IMR-90 (cell line): Measurements from ENCODE around the gene NOP14. TPM values are rescaled to one million over a fixed set of nuclear protein-coding genes. Genes with fewer than 3 reads are reported as not detected.

Source experiments
- ATAC-seq: fragments of 200-7000 bp; cut with Tn5 transposase; 2 replicates; pipeline ENCODE4 v1.9.1; 2020; ENCODE audit warnings: low read depth, mild to moderate bottlenecking, moderate library complexity
- Bru-seq: library from RNA; stranded (reverse); fragments of 400-500 nt; gene quantifications from one replicate; lab custom pipeline; 2021; lab: Mats Ljungman, UMichigan
- BruChase-seq, 2 experiments: library from RNA; stranded (reverse); fragments of 400-500 nt; gene quantifications; one replicate each; lab custom pipeline; 2021; lab: Mats Ljungman, UMichigan
- BruUV-seq: library from RNA; stranded (reverse); fragments of 400-500 nt; replicated peaks from 2 replicates; lab custom pipeline; 2021; lab: Mats Ljungman, UMichigan
- CTCF ChIA-PET: fragments of 300-600 bp; formaldehyde crosslinking; extraction: SDS; loops from one replicate; lab custom pipeline; 2021; ENCODE audit warnings: antibody characterized with exemption; lab: Yijun Ruan, JAX
- POLR2A ChIA-PET: fragments of 300-600 bp; sonication (Branson Sonifier 250); formaldehyde crosslinking; loops from one replicate; lab custom pipeline; 2022; ENCODE audit warnings: antibody characterized with exemption; ENCODE audit not compliant: unreplicated experiment; lab: Charles Lee
- DNase-seq: peaks from one replicate; pipeline ENCODE4 v3.0.0; 2013
- H2AFZ ChIP-seq: replicated peaks from 2 replicates; pipeline ENCODE3; 2013; ENCODE audit warnings: low read length, mild to moderate bottlenecking; ENCODE audit not compliant: poor library complexity
- H2AK5ac ChIP-seq: 2 replicates; pipeline ENCODE4 v1.6.1; 2013; ENCODE audit warnings: low read depth, low read length, inconsistent platforms
- H2AK9ac ChIP-seq: replicated peaks from 2 replicates; pipeline ENCODE3; 2013; ENCODE audit warnings: mild to moderate bottlenecking, low read depth, low read length, moderate library complexity; ENCODE audit not compliant: poor library complexity
- H2BK120ac ChIP-seq: 2 replicates; pipeline ENCODE4 v1.6.1; 2013; ENCODE audit warnings: low read depth, low read length, inconsistent platforms
- H2BK15ac ChIP-seq: 3 replicates; pipeline ENCODE4 v1.6.1; 2013; ENCODE audit warnings: low read depth, low read length, inconsistent platforms
- H2BK20ac ChIP-seq: 2 replicates; pipeline ENCODE4 v1.6.1; 2013; ENCODE audit warnings: low read depth, mild to moderate bottlenecking, inconsistent platforms, low read length, moderate library complexity
- H2BK5ac ChIP-seq: 2 replicates; pipeline ENCODE4 v1.6.1; 2013; ENCODE audit warnings: mild to moderate bottlenecking, low read depth, low read length, inconsistent platforms; ENCODE audit not compliant: poor library complexity, severe bottlenecking
- H3K14ac ChIP-seq: replicated peaks from 2 replicates; pipeline ENCODE4 v1.6.1; 2013; ENCODE audit warnings: low read depth, low read length, inconsistent platforms
- H3K18ac ChIP-seq: 2 replicates; pipeline ENCODE4 v1.6.1; 2013; ENCODE audit warnings: low read depth, low read length, control low read depth
- H3K23ac ChIP-seq: 2 replicates; pipeline ENCODE4 v1.6.1; 2013; ENCODE audit warnings: low read depth, low read length, inconsistent platforms
- H3K27ac ChIP-seq: 2 replicates; pipeline ENCODE4 v1.5.1; 2013; ENCODE audit warnings: mild to moderate bottlenecking, control low read depth, low read length; ENCODE audit not compliant: insufficient read depth
- H3K27me3 ChIP-seq: 2 replicates; pipeline ENCODE4 v1.6.1; 2013; ENCODE audit warnings: low read length; ENCODE audit not compliant: control insufficient read depth, insufficient read depth
- H3K36me3 ChIP-seq: 2 replicates; pipeline ENCODE4 v1.6.1; 2013; ENCODE audit warnings: low read length, mixed read lengths; ENCODE audit not compliant: control insufficient read depth, insufficient read depth
- H3K4ac ChIP-seq: 2 replicates; pipeline ENCODE4 v1.6.1; 2013; ENCODE audit warnings: low read depth, low read length, inconsistent platforms
- H3K4me1 ChIP-seq: 2 replicates; pipeline ENCODE4 v1.6.1; 2013; ENCODE audit warnings: low read length, mixed read lengths; ENCODE audit not compliant: control insufficient read depth, insufficient read depth
- H3K4me2 ChIP-seq: 2 replicates; pipeline ENCODE4 v1.6.1; 2013; ENCODE audit warnings: low read depth, mild to moderate bottlenecking, control low read depth, low read length, moderate library complexity
- H3K4me3 ChIP-seq: 2 replicates; pipeline ENCODE4 v1.5.1; 2013; ENCODE audit warnings: low read depth, mild to moderate bottlenecking, control low read depth, low read length, moderate library complexity; ENCODE audit not compliant: insufficient read depth
- H3K56ac ChIP-seq: 2 replicates; pipeline ENCODE4 v1.6.1; 2013; ENCODE audit warnings: low read length, inconsistent platforms; ENCODE audit not compliant: insufficient read depth; ENCODE audit errors: extremely low read depth
- H3K79me1 ChIP-seq, 2 experiments: 2 replicates each; pipeline ENCODE4 v1.6.1; 2013; ENCODE audit warnings: low read length in 2 of 2, inconsistent platforms in 1 of 2, low read depth in 1 of 2
- H3K9ac ChIP-seq: 2 replicates; pipeline ENCODE4 v1.6.1; 2013; ENCODE audit warnings: low read depth, low read length, control low read depth
- H3K9me1 ChIP-seq: 2 replicates; pipeline ENCODE4 v1.6.1; 2013; ENCODE audit warnings: low read length, inconsistent platforms; ENCODE audit not compliant: insufficient read depth
- H3K9me3 ChIP-seq: 2 replicates; pipeline ENCODE4 v1.6.1; 2013; ENCODE audit warnings: low read length; ENCODE audit not compliant: control insufficient read depth, insufficient read depth
- H4K20me1 ChIP-seq: 2 replicates; pipeline ENCODE4 v1.6.1; 2013; ENCODE audit warnings: low read length, inconsistent platforms; ENCODE audit not compliant: insufficient read depth
- H4K5ac ChIP-seq: 2 replicates; pipeline ENCODE4 v1.6.1; 2013; ENCODE audit warnings: mild to moderate bottlenecking, low read depth, low read length, control low read depth
- H4K8ac ChIP-seq, 2 experiments: 2 replicates each; pipeline ENCODE4 v1.6.1; 2013; ENCODE audit warnings: low read depth in 2 of 2, low read length in 2 of 2, control low read depth in 1 of 2, inconsistent platforms in 1 of 2
- H4K91ac ChIP-seq: 2 replicates; pipeline ENCODE4 v1.6.1; 2013; ENCODE audit warnings: low read depth, low read length, inconsistent platforms; ENCODE audit not compliant: insufficient read depth
- CEBPB ChIP-seq: IDR thresholded peaks from 2 replicates; pipeline ENCODE4 v1.6.1; 2012; ENCODE audit warnings: low read depth, low read length, improper control_type of control experiment
- CHD1 ChIP-seq: IDR thresholded peaks from 2 replicates; pipeline ENCODE4 v1.6.1; 2012; ENCODE audit warnings: low read depth, low read length, improper control_type of control experiment
- CTCF ChIP-seq: conservative IDR thresholded peaks from 2 replicates; pipeline ENCODE4 v1.5.1; 2012; ENCODE audit warnings: mild to moderate bottlenecking, low read depth, low read length, improper control_type of control experiment
- MAFK ChIP-seq: IDR thresholded peaks from 2 replicates; pipeline ENCODE4 v1.6.1; 2012; ENCODE audit warnings: low read depth, low read length, improper control_type of control experiment
- MAZ ChIP-seq: IDR thresholded peaks from 2 replicates; pipeline ENCODE4 v1.6.1; 2012; ENCODE audit warnings: low read depth, mild to moderate bottlenecking, low read length, improper control_type of control experiment, moderate library complexity, borderline replicate concordance
- MXI1 ChIP-seq: IDR thresholded peaks from 2 replicates; pipeline ENCODE4 v1.6.1; 2012; ENCODE audit warnings: low read depth, mild to moderate bottlenecking, low read length, moderate library complexity, borderline replicate concordance
- NFE2L2 ChIP-seq: fragments of 150-350 bp; IDR thresholded peaks from 2 replicates; pipeline ENCODE4 v1.6.1; 2016; ENCODE audit warnings: low read depth, mild to moderate bottlenecking, low read length
- RCOR1 ChIP-seq: IDR thresholded peaks from 2 replicates; pipeline ENCODE4 v1.6.1; 2012; ENCODE audit warnings: mild to moderate bottlenecking, low read length, improper control_type of control experiment; ENCODE audit not compliant: insufficient replicate concordance
- RFX5 ChIP-seq: IDR thresholded peaks from 2 replicates; pipeline ENCODE4 v1.8.0; 2012; ENCODE audit warnings: low read depth, mild to moderate bottlenecking, low read length, moderate library complexity
- SMC3 ChIP-seq: fragments of 150-350 bp; IDR thresholded peaks from 2 replicates; pipeline ENCODE4 v1.6.1; 2016; ENCODE audit warnings: low read depth, mild to moderate bottlenecking, antibody characterized with exemption, low read length, moderate library complexity
- whole genome bisulfite sequencing, 2 experiments: methylation state at CpG; one replicate each; pipeline versions ENCODE4 v1.1.5 to v1.1.7; 2013; ENCODE audit warnings: missing lambda C conversion rate in 2 of 2; ENCODE audit not compliant: insufficient read length in 1 of 2; ENCODE audit errors: extremely low coverage in 2 of 2; 5-methylcytosine and 5-hydroxymethylcytosine counted together
- dilution Hi-C: fragments of 300-500 bp; cut with HindIII; formaldehyde crosslinking; loops from one replicate; pipeline ENCODE4 v1.14.3; 2018; ENCODE audit warnings: low sequenced_read_pairs; ENCODE audit not compliant: unreplicated experiment
- in situ Hi-C: fragments of 300-500 bp; cut with MboI; formaldehyde crosslinking; loops from 3 replicates; pipeline ENCODE4 v1.14.3; 2019; ENCODE audit warnings: low sequenced_read_pairs, inconsistent platforms, mixed read lengths
- intact Hi-C: fragments of 100-400 bp; cut with micrococcal nuclease; formaldehyde crosslinking; loops from 2 replicates; pipeline ENCODE4 v1.10.0; 2022
- long read RNA-seq: library from polyadenylated mRNA; unstranded; transcript quantifications from one replicate; pipeline ENCODE4 v2.0.0, GENCODE V29; 2021; ENCODE audit not compliant: unreplicated experiment
- polyA plus RNA-seq, 3 experiments: library from polyadenylated mRNA; depleted of rRNA; stranded (reverse); fragments of >200 nt; gene quantifications; 2 replicates each; pipeline ENCODE4 v1.2.3, GENCODE V29; 2012; ENCODE audit warnings: low replicate concordance in 1 of 3
- total RNA-seq: library from RNA; depleted of rRNA; stranded (reverse); fragments of >200 nt; gene quantifications from 2 replicates; pipeline ENCODE4 v1.2.3, GENCODE V29; 2012; rRNA removed
- TF ChIP-seq, protein P1 (sequence below): fragments of 150-350 bp; IDR thresholded peaks from 2 replicates; pipeline ENCODE4 v1.6.1; 2017; ENCODE audit warnings: mild to moderate bottlenecking, antibody characterized with exemption, low read length, low read depth

NOP14 gene
- total RNA-seq: 10.9 and 19.2 TPM in 2 replicates
- polyA plus RNA-seq (2012; rRNA removed): 11.3 and 12.6 TPM in 2 replicates
- 5.4 and 8.4 TPM in 2 replicates for polyA plus RNA-seq (2012; cell fraction: cytosol; rRNA removed)
- polyA plus RNA-seq (2012; cell fraction: nucleus; rRNA removed; ENCODE audit: low replicate concordance): 6.7 and 10.4 TPM in 2 replicates
- percentile 72 among the genes with signal in this experiment for Bru-seq, nascent RNA
- percentile 72 among the genes with signal in this experiment for BruChase-seq, experiment 1, labeled RNA remaining after a 6-hour chase
- BruChase-seq, experiment 2, labeled RNA remaining after a 2-hour chase: percentile 64 among the genes with signal in this experiment
- long read RNA-seq, transcript NOP14-203 (18 exons, 3,538 nt): major isoform, 9 of 18 reads
- long read RNA-seq, partial matches to known transcripts: 4 of 18 reads
- long read RNA-seq, other reads (novel, unspliced or antisense): 4 of 18 reads

- peak; percentile 98 for DNase-seq
- peak; percentile 94 for ATAC-seq
- Histone ChIP-seq H3K27me3 (no peaks in the 10 kb centered on the region), H3K9me1 (peaks cover 11% of the 10 kb centered on the region), H3K36me3 (peaks cover 2% of the 10 kb centered on the region; the same call in 1 of the 2 replicates), H4K91ac (peak within 1 kb of the TSS; percentile 75), H3K9me3 (no peaks in the 10 kb centered on the region), H3K27ac (peak within 1 kb of the TSS; percentile 72), H2AFZ (peak within 1 kb of the TSS; percentile 99), H3K4ac (peak within 1 kb of the TSS; percentile 50), H3K4me3 (peak within 1 kb of the TSS; percentile 87), H2AK9ac (peak within 1 kb of the TSS; percentile 90), H4K5ac (peak within 1 kb of the TSS; percentile 61; the same call in 1 of the 2 replicates), H2AK5ac (peak within 1 kb of the TSS; percentile 66), H3K56ac (peak within 1 kb of the TSS; percentile 37; the same call in 1 of the 2 replicates), H3K23ac (peak within 1 kb of the TSS; percentile 70), H3K4me1 (peaks cover 13% of the 10 kb centered on the region), H3K9ac (peak within 1 kb of the TSS; percentile 82), H3K14ac (peak within 1 kb of the TSS; percentile 53), H3K18ac (no peak within 1 kb of the TSS), H2BK120ac (no peak within 1 kb of the TSS), H4K20me1 (peaks cover 26% of the 10 kb centered on the region), H3K4me2 (peak within 1 kb of the TSS; percentile 99), H3K79me1 (peaks cover 20 to 45% of the 10 kb centered on the region in 2 experiments), H2BK15ac (no peak within 1 kb of the TSS), H2BK20ac (no peak within 1 kb of the TSS), H4K8ac (peak within 1 kb of the TSS; percentile 76 to 82), H2BK5ac (peak within 1 kb of the TSS; percentile 68)
- no TSS peak for BruUV-seq
- 1% methylated on average over 40 of the region's 105 CpGs; no CpG with 5 or more reads in 1 of the 2 experiments for WGBS, 2 experiments
- POLR2A ChIA-PET: interaction anchor here (0.6 kb wide), 1 partner anchor 11 kb away, joined by 3 read pairs; no protein-coding TSS in a partner anchor
- CTCF ChIA-PET: interaction anchor here (0.6 to 2.3 kb wide), 4 partner anchors 9 to 522 kb away, joined by 3 to 12 read pairs (median 4); no protein-coding TSS in a partner anchor
- in situ Hi-C loops (no loop called here), dilution Hi-C loops (no loop called here), intact Hi-C loops (loop anchor here (1.0 kb wide), 1 partner anchor 74 kb away; no protein-coding TSS in a partner anchor)
- TF ChIP-seq RCOR1 (no peak), NFE2L2 (no peak), MAZ (peak; percentile 45; the same call in 1 of the 2 replicates), CTCF (peak; percentile 41; the same call in 1 of the 2 replicates), MXI1 (peak; percentile 96), CEBPB (no peak), CHD1 (no peak), SMC3 (no peak), RFX5 (no peak), MAFK (no peak)
- TF ChIP-seq, protein P1, sequence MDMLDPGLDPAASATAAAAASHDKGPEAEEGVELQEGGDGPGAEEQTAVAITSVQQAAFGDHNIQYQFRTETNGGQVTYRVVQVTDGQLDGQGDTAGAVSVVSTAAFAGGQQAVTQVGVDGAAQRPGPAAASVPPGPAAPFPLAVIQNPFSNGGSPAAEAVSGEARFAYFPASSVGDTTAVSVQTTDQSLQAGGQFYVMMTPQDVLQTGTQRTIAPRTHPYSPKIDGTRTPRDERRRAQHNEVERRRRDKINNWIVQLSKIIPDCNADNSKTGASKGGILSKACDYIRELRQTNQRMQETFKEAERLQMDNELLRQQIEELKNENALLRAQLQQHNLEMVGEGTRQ: peak; percentile 91
Measured at GRCh38 chr4:2963175-2963965, at the start of gene NOP14, which contains the start of gene GRK4. Gene NOP14 (minus strand): TSS chr4:2963406. CDS start chr4:2963319, 87 bp downstream. Gene GRK4 (plus strand): TSS chr4:2963571. CDS start chr4:2964071, 500 bp downstream.
